HPDE6-E6E7 (cell line): Measurements from ENCODE around the gene ASTN2.

Experiments used
- DNase-seq: peaks from one replicate; pipeline ENCODE4 v3.0.0; 2011; ENCODE audit warnings: missing footprints; ENCODE audit errors: extremely low spot score

ASTN2 gene

GRCh38 chr9:117018966-117019617 lies 395.8 kb downstream of the ASTN2 start:
- no peak for DNase-seq

- no peak for DNase-seq
Observed at GRCh38 chr9:117017414-117017985, 397.4 kb downstream of the ASTN2 start.

- no peak for DNase-seq
Observed at GRCh38 chr9:117014061-117014460, 400.8 kb downstream of the ASTN2 start.

- no peak for DNase-seq
Observed at GRCh38 chr9:117013440-117013995, 401.3 kb downstream of the ASTN2 start.

GRCh38 chr9:117010061-117010460 lies 404.8 kb downstream of the ASTN2 start:
- DNase-seq: no peak

GRCh38 chr9:117008876-117009275 lies 406.0 kb downstream of the ASTN2 start:
- no peak for DNase-seq

GRCh38 chr9:117008461-117008860 lies 406.4 kb downstream of the ASTN2 start:
- DNase-seq: no peak

- no peak for DNase-seq
Observed at GRCh38 chr9:117002686-117003085, 412.2 kb downstream of the ASTN2 start.

GRCh38 chr9:117000834-117001233 lies 414.0 kb downstream of the ASTN2 start:
- no peak for DNase-seq

GRCh38 chr9:117000196-117000723 lies 414.6 kb downstream of the ASTN2 start:
- no peak for DNase-seq

- DNase-seq: peak; percentile 19
Observed at GRCh38 chr9:116998305-116998704, 416.6 kb downstream of the ASTN2 start.

- DNase-seq: no peak
Observed at GRCh38 chr9:116992865-116993264, 422.0 kb downstream of the ASTN2 start.

- no peak for DNase-seq
Observed at GRCh38 chr9:116991051-116991450, 423.8 kb downstream of the ASTN2 start.

- peak; percentile 21 for DNase-seq
Observed at GRCh38 chr9:116990592-116990991, 424.3 kb downstream of the ASTN2 start.

- no peak for DNase-seq
Observed at GRCh38 chr9:116987721-116988485, 427.0 kb downstream of the ASTN2 start.

- DNase-seq: no peak
Observed at GRCh38 chr9:116986015-116986414, 428.8 kb downstream of the ASTN2 start.

GRCh38 chr9:116985596-116985995 lies 429.3 kb downstream of the ASTN2 start:
- no peak for DNase-seq

GRCh38 chr9:116984111-116984510 lies 430.7 kb downstream of the ASTN2 start:
- DNase-seq: no peak

GRCh38 chr9:116980582-116981120 lies 434.2 kb downstream of the ASTN2 start:
- no peak for DNase-seq

- DNase-seq: peak; percentile 7
Observed at GRCh38 chr9:116979456-116979855, 435.4 kb downstream of the ASTN2 start.

- no peak for DNase-seq
Observed at GRCh38 chr9:116978155-116978554, 436.7 kb downstream of the ASTN2 start.

GRCh38 chr9:116975126-116975525 lies 439.7 kb downstream of the ASTN2 start:
- DNase-seq: no peak
